ENCODE measurements around the gene CCSER2.
A peak's percentile ranks its signal among the peaks of the same experiment; 100 is the strongest.

Gene CCSER2

GRCh38 chr10:84291384-84291783 lies 37.0 kb upstream of the CCSER2 start:
- no peak for TF ChIP-seq CTCF (IDR thresholded peaks at IDR 0.05; ENCODE audit: control insufficient read depth, insufficient read depth, low read depth, low read length, missing control alignments)
- H3K4me3 ChIP-seq (ENCODE audit: control insufficient read depth, low read depth, low read length) = no peak overlapping the region
- no peak for DNase-seq (ENCODE audit: low read depth)

DNA sequence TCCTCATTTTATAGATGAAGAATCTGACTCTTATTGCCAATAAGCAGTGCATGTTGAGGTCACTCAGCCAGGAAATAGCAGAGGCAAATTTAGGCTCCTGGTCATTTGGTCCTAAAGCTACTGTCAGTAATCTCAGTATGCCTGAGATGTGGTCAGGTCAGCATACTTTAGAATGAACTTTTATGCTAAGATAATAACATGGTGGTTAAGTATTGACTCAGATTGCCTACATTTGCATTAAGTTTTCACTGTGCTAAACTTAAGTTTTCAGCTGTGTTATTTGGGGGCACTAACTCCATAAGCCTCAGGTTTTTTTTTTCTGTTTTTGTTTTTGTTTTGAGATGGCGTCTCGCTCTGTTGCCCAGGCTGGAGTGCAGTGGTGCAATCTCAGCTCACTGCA lies 35.9 kb upstream of the CCSER2 start:
- H3K4me3 ChIP-seq (ENCODE audit: control insufficient read depth, low read depth, low read length) = no peak overlapping the region
- no peak for TF ChIP-seq CTCF (IDR thresholded peaks at IDR 0.05; ENCODE audit: control insufficient read depth, insufficient read depth, low read depth, low read length, missing control alignments)
- DNase-seq (ENCODE audit: low read depth) = no peak

GRCh38 chr10:84293171-84293570 lies 35.2 kb upstream of the CCSER2 start:
- DNase-seq (ENCODE audit: low read depth) = no peak
- no peak for TF ChIP-seq CTCF (IDR thresholded peaks at IDR 0.05; ENCODE audit: control insufficient read depth, insufficient read depth, low read depth, low read length, missing control alignments)
- no peak overlapping the region for H3K4me3 ChIP-seq (ENCODE audit: control insufficient read depth, low read depth, low read length)

GRCh38 chr10:84293574-84294016 lies 34.8 kb upstream of the CCSER2 start:
- no peak for TF ChIP-seq CTCF (IDR thresholded peaks at IDR 0.05; ENCODE audit: control insufficient read depth, insufficient read depth, low read depth, low read length, missing control alignments)
- no peak for DNase-seq (ENCODE audit: low read depth)
- no peak overlapping the region for H3K4me3 ChIP-seq (ENCODE audit: control insufficient read depth, low read depth, low read length)

DNA sequence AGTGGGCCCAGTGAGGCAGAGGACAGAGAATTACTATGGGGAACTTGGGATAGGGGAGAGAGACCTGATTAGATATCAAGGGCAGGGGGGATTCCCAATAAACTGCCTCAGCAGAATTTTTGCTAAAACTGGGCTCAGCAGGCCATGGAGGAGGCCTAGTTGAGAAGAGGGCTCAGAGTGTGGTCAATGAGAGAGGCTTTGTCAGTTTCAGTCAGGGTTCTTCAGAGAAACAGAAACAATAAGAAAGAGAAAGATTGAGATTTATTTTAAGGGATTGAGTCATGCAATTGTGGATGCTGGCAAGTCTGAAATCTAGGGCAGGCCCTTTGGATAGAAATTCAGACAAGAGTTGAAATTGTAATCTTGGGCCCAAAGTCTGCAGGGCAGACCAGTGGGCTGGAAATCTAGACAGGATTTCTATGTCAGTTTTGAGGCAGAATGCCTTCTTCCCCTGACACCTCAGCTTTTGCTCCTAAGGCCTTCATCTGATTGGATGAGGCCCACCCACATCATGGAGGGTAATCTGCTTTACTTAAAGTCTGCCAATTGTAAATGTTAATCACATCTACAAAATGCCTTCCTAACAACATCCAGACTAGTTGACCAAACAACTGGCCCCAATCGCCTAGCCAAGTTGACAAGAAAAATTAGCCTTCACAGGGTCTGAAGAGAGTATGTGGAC lies 33.5 kb upstream of the CCSER2 start:
- H3K4me3 ChIP-seq (ENCODE audit: control insufficient read depth, low read depth, low read length) = no peak overlapping the region
- no peak for DNase-seq (ENCODE audit: low read depth)
- no peak for TF ChIP-seq CTCF (IDR thresholded peaks at IDR 0.05; ENCODE audit: control insufficient read depth, insufficient read depth, low read depth, low read length, missing control alignments)

GRCh38 chr10:84296091-84296981 lies 32.1 kb upstream of the CCSER2 start:
- TF ChIP-seq CTCF (IDR thresholded peaks at IDR 0.05; ENCODE audit: control insufficient read depth, insufficient read depth, low read depth, low read length, missing control alignments) = no peak
- no peak overlapping the region for H3K4me3 ChIP-seq (ENCODE audit: control insufficient read depth, low read depth, low read length)
- DNase-seq (ENCODE audit: low read depth) = peak; percentile 38
